Measurements from ENCODE around the gene AGPAT4. TPM values are rescaled to one million over a fixed set of nuclear protein-coding genes. Genes with fewer than 3 reads are reported as not detected.

The AGPAT4 gene
- total RNA-seq, 1 experiment from 2014 or later = 15.5 TPM

GRCh38 chr6:161249327-161249726 lies 24.5 kb downstream of the AGPAT4 start:
- Histone ChIP-seq H3K4me3 (replicated peaks in 1 of 2; ENCODE audit: low read depth in 1 of 2, low read length in 2 of 2) (no peak overlapping the region), H3K79me2 (ENCODE audit: insufficient read depth, low read length) (0 out of 2 replicates have a peak, but pooled peaks cover 3% of the 10 kb centered on the region), H3K4me1 (ENCODE audit: control insufficient read depth in 1 of 2, insufficient read depth in 2 of 2, low read length in 2 of 2) (no peaks in the 10 kb centered on the region), H3K27me3 (ENCODE audit: insufficient read depth, low read length) (no peaks in the 10 kb centered on the region), H3K36me3 (ENCODE audit: control insufficient read depth in 1 of 2, insufficient read depth in 2 of 2, low read length in 2 of 2) (no peaks in the 10 kb centered on the region), H4K20me1 (ENCODE audit: insufficient read depth) (no peaks in the 10 kb centered on the region), H3K27ac (ENCODE audit: low read depth, low read length) (no peak overlapping the region), H3K9ac (ENCODE audit: low read length) (no peak overlapping the region), H2AFZ (ENCODE audit: low read depth, low read length, poor library complexity, severe bottlenecking) (no peak overlapping the region), H3K9me2 (ENCODE audit: insufficient read depth) (no peaks in the 10 kb centered on the region), H3K9me3 (ENCODE audit: control insufficient read depth in 1 of 2, insufficient read depth in 1 of 2, low read depth in 1 of 2, low read length in 2 of 2) (no peaks in the 10 kb centered on the region), H3K4me2 (ENCODE audit: low read length) (no peak overlapping the region)
- intact Hi-C loops (cut with micrococcal nuclease) = no loop called here
- no TSS peak for BruUV-seq (replicated peaks)
- RAD21 ChIA-PET (ENCODE audit: low non-redundant PET in 1 of 2, low total read pairs in 2 of 2, uncharacterized antibody in 2 of 2, unreplicated experiment in 2 of 2) = no interaction called here
- CTCF ChIA-PET = no interaction called here
- POLR2A ChIA-PET = no interaction called here
- TF ChIP-seq EZH2 (IDR thresholded peaks at IDR 0.05) = no peak
- no peak for TF ChIP-seq JUND (IDR thresholded peaks at IDR 0.05)
- TF ChIP-seq MAX (IDR thresholded peaks at IDR 0.05) = no peak
- no peak for TF ChIP-seq CEBPB (IDR thresholded peaks at IDR 0.05; ENCODE audit: low read depth)
- no peak for TF ChIP-seq REST (IDR thresholded peaks at IDR 0.05; ENCODE audit: low read depth)
- no peak for TF ChIP-seq TCF7L2 (IDR thresholded peaks at IDR 0.05; ENCODE audit: borderline replicate concordance, extremely low read depth, insufficient read depth, insufficient read length)
- no peak for TF ChIP-seq CTCF (IDR thresholded peaks at IDR 0.05 in 2 of 3, conservative IDR thresholded peaks at IDR 0.05 in 1 of 3; ENCODE audit: borderline replicate concordance in 1 of 3, insufficient read depth in 1 of 3, low read depth in 2 of 3, low read length in 2 of 3)
- TF ChIP-seq POLR2A (IDR thresholded peaks at IDR 0.05; ENCODE audit: borderline replicate concordance, extremely low read depth, insufficient read depth, insufficient read length) = no peak
- TF ChIP-seq POLR2AphosphoS5 (IDR thresholded peaks at IDR 0.05; ENCODE audit: low read depth, low read length) = no peak
- no peak for TF ChIP-seq ZBTB33 (IDR thresholded peaks at IDR 0.05; ENCODE audit: extremely low read depth, insufficient replicate concordance, low read length)
- TF ChIP-seq FOSL1 (IDR thresholded peaks at IDR 0.05; ENCODE audit: low read depth) = no peak
- TF ChIP-seq CBX3 (IDR thresholded peaks at IDR 0.05; ENCODE audit: low read depth) = no peak
- TF ChIP-seq RAD21 (IDR thresholded peaks at IDR 0.05; ENCODE audit: low read depth) = no peak
- TF ChIP-seq SRF (IDR thresholded peaks at IDR 0.05; ENCODE audit: low read depth) = no peak
- TF ChIP-seq SP1 (IDR thresholded peaks at IDR 0.05; ENCODE audit: low read depth) = no peak
- no peak for DNase-seq (ENCODE audit: low read depth, low spot score)
- ATAC-seq = no peak

Measured in HCT116 (cell line).